NB4 (cell line): ENCODE measurements around the gene GH2.

Experiments used
- POLR2A ChIP-seq: IDR thresholded peaks from 2 replicates; pipeline ENCODE4 v1.6.1; 2011; ENCODE audit warnings: mild to moderate bottlenecking; ENCODE audit not compliant: insufficient read length; ENCODE audit errors: extremely low read depth
- TF ChIP-seq, protein P1 (sequence below): IDR thresholded peaks from one replicate; pipeline ENCODE4 v1.5.1; 2012; ENCODE audit warnings: low read depth, low read length

- TF ChIP-seq, protein P1, sequence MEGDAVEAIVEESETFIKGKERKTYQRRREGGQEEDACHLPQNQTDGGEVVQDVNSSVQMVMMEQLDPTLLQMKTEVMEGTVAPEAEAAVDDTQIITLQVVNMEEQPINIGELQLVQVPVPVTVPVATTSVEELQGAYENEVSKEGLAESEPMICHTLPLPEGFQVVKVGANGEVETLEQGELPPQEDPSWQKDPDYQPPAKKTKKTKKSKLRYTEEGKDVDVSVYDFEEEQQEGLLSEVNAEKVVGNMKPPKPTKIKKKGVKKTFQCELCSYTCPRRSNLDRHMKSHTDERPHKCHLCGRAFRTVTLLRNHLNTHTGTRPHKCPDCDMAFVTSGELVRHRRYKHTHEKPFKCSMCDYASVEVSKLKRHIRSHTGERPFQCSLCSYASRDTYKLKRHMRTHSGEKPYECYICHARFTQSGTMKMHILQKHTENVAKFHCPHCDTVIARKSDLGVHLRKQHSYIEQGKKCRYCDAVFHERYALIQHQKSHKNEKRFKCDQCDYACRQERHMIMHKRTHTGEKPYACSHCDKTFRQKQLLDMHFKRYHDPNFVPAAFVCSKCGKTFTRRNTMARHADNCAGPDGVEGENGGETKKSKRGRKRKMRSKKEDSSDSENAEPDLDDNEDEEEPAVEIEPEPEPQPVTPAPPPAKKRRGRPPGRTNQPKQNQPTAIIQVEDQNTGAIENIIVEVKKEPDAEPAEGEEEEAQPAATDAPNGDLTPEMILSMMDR = no peak
- TF ChIP-seq POLR2A = no peak
These were observed 50.2 kb downstream of the GH2 start for GRCh38 chr17:63831505-63831904.
